Midbrain (tissue), 1 donor: ENCODE measurements around the gene STPG3.

ENCODE experiments used
- DNase-seq: peaks from one replicate; lab custom pipeline; 2025; lab: John Stamatoyannopoulos, UW

STPG3 gene

GRCh38 chr9:137266585-137267453, 15.7 kb downstream of the STPG3 start:
- no peak for DNase-seq

- no peak for DNase-seq
These were observed 16.9 kb downstream of the STPG3 start for GRCh38 chr9:137267933-137268355.

- no peak for DNase-seq
These were observed 17.6 kb downstream of the STPG3 start for GRCh38 chr9:137268538-137269201.

- DNase-seq, result no peak
These were observed 18.2 kb downstream of the STPG3 start for GRCh38 chr9:137269231-137269772.

- no peak for DNase-seq
These were observed 20.0 kb downstream of the STPG3 start for GRCh38 chr9:137270929-137271695.

- DNase-seq, result no peak
These were observed 20.6 kb downstream of the STPG3 start for GRCh38 chr9:137271696-137272076.

GRCh38 chr9:137272241-137273094, 21.4 kb downstream of the STPG3 start:
- DNase-seq, result no peak

- no peak for DNase-seq
These were observed 22.0 kb downstream of the STPG3 start for GRCh38 chr9:137273095-137273490.

- DNase-seq, result no peak
These were observed 22.7 kb downstream of the STPG3 start for GRCh38 chr9:137273611-137274320.

GRCh38 chr9:137275203-137275587, 24.1 kb downstream of the STPG3 start:
- DNase-seq, result no peak

- DNase-seq, result no peak
These were observed 24.7 kb downstream of the STPG3 start for GRCh38 chr9:137275588-137276472.

GRCh38 chr9:137276473-137277328, 25.6 kb downstream of the STPG3 start:
- DNase-seq, result no peak

- no peak for DNase-seq
These were observed 26.4 kb downstream of the STPG3 start, which contains the start of gene TOR4A for GRCh38 chr9:137277329-137278041. TOR4A (plus strand) TSS chr9:137277726; CDS start chr9:137278690, 964 bp downstream.

- no peak for DNase-seq
These were observed 27.1 kb downstream of the STPG3 start for GRCh38 chr9:137278061-137278701.

GRCh38 chr9:137278721-137279711, 27.9 kb downstream of the STPG3 start:
- no peak for DNase-seq
